GM19043 (cell line): ENCODE measurements around the gene ZSWIM7.
"Not testable (repeated sequence)": the region's sequence is repeated elsewhere in the genome, so short reads cannot be mapped to it uniquely, and the experiment has no call there.

Source experiments
- ATAC-seq: cut with Tn5 transposase; IDR thresholded peaks from one replicate; pipeline ENCODE4 v1.9.1; 2021; ENCODE audit warnings: low read depth; ENCODE audit not compliant: unreplicated experiment

The ZSWIM7 gene

GRCh38 chr17:15958484-15958854 is 41.0 kb downstream of the ZSWIM7 start:
- no peak for ATAC-seq

- no peak for ATAC-seq
Measured at GRCh38 chr17:15957608-15958307, 41.7 kb downstream of the ZSWIM7 start.

GRCh38 chr17:15957206-15957605 is 42.3 kb downstream of the ZSWIM7 start:
- no peak for ATAC-seq

GRCh38 chr17:15955793-15956541 is 43.5 kb downstream of the ZSWIM7 start:
- ATAC-seq = no peak

GRCh38 chr17:15954222-15954621 is 45.3 kb downstream of the ZSWIM7 start:
- ATAC-seq = no peak

GRCh38 chr17:15952916-15953790 is 46.4 kb downstream of the ZSWIM7 start:
- ATAC-seq = no peak

GRCh38 chr17:15952048-15952532 is 47.4 kb downstream of the ZSWIM7 start:
- no peak for ATAC-seq

GRCh38 chr17:15951368-15952047 is 48.0 kb downstream of the ZSWIM7 start:
- no peak for ATAC-seq

GRCh38 chr17:15947976-15948752 is 51.3 kb downstream of the ZSWIM7 start:
- ATAC-seq = no peak

GRCh38 chr17:15947271-15947670 is 52.2 kb downstream of the ZSWIM7 start:
- no peak for ATAC-seq

GRCh38 chr17:15946611-15947120 is 52.8 kb downstream of the ZSWIM7 start:
- ATAC-seq = no peak

- no peak for ATAC-seq
Measured at GRCh38 chr17:15945527-15946191, 53.8 kb downstream of the ZSWIM7 start.

GRCh38 chr17:15944759-15945526 is 54.6 kb downstream of the ZSWIM7 start, which contains the start of gene ADORA2B:
Gene ADORA2B (plus strand): TSS chr17:15945130. CDS start chr17:15945249, 119 bp downstream.
- peak; percentile 47 for ATAC-seq

- no peak for ATAC-seq
Measured at GRCh38 chr17:15943971-15944758, 55.3 kb downstream of the ZSWIM7 start.

- ATAC-seq = no peak
Measured at GRCh38 chr17:15942207-15942833, 57.2 kb downstream of the ZSWIM7 start.

GRCh38 chr17:15941781-15942180 is 57.7 kb downstream of the ZSWIM7 start:
- no peak for ATAC-seq

- ATAC-seq = not testable (repeated sequence)
Measured at GRCh38 chr17:15936481-15936880, 63.0 kb downstream of the ZSWIM7 start.
